ENCODE measurements around the gene ZBTB20.

The ZBTB20 gene

GRCh38 chr3:114313426-114313825, 833.7 kb downstream of the ZBTB20 start:
- peaks cover 1% of the 10 kb centered on the region for H3K36me3 ChIP-seq (replicated peaks; ENCODE audit: low read depth, low read length)
- no peak overlapping the region for H3K9ac ChIP-seq (ENCODE audit: low read length)
- no peak overlapping the region for H3K4me3 ChIP-seq (ENCODE audit: low read length)
- no peaks in the 10 kb centered on the region for H4K20me1 ChIP-seq (ENCODE audit: insufficient read depth, low read length)
- H3K9me3 ChIP-seq (ENCODE audit: insufficient read depth, low read length), result no peaks in the 10 kb centered on the region
- H3K27me3 ChIP-seq (ENCODE audit: low read depth, low read length), result no peaks in the 10 kb centered on the region
- H3K4me1 ChIP-seq (ENCODE audit: low read length), result peaks cover 15% of the 10 kb centered on the region
- H3K4me2 ChIP-seq (ENCODE audit: low read length), result no peak overlapping the region
- TF ChIP-seq, protein P1, sequence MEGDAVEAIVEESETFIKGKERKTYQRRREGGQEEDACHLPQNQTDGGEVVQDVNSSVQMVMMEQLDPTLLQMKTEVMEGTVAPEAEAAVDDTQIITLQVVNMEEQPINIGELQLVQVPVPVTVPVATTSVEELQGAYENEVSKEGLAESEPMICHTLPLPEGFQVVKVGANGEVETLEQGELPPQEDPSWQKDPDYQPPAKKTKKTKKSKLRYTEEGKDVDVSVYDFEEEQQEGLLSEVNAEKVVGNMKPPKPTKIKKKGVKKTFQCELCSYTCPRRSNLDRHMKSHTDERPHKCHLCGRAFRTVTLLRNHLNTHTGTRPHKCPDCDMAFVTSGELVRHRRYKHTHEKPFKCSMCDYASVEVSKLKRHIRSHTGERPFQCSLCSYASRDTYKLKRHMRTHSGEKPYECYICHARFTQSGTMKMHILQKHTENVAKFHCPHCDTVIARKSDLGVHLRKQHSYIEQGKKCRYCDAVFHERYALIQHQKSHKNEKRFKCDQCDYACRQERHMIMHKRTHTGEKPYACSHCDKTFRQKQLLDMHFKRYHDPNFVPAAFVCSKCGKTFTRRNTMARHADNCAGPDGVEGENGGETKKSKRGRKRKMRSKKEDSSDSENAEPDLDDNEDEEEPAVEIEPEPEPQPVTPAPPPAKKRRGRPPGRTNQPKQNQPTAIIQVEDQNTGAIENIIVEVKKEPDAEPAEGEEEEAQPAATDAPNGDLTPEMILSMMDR (IDR thresholded peaks at IDR 0.05; ENCODE audit: low read depth, low read length), result no peak
- TF ChIP-seq EZH2phosphoT487 (IDR thresholded peaks at IDR 0.05; ENCODE audit: low read depth), result no peak
- no peaks in the 10 kb centered on the region for H3K79me2 ChIP-seq (ENCODE audit: low read length)
- H3K27ac ChIP-seq (ENCODE audit: low read length), result no peak overlapping the region
- H2AFZ ChIP-seq (ENCODE audit: low read depth, low read length), result no peak overlapping the region

DNA sequence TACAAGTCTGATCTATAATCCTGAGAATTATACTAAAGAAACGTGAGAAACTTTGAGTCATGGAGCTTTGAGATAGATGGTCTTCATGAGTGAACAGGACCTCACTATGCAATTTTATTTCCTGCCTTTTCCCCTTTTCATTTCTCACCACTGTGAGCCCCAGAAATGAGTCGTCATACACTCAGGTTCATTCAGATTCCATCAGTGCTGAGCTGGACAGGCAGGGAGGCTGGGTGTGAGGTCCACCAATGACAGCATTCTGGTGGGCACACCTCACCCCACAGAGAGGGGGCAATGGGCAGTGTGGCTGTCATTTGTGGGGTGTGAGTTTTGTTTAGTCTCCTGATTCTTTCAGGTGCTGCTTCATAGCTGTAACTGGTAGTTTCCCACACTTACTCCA, 836.4 kb downstream of the ZBTB20 start:
- Histone ChIP-seq H2AFZ (ENCODE audit: low read depth, low read length) (no peak overlapping the region), H3K4me2 (ENCODE audit: low read length) (no peak overlapping the region), H3K4me3 (ENCODE audit: low read length) (no peak overlapping the region), H3K27me3 (ENCODE audit: low read depth, low read length) (no peaks in the 10 kb centered on the region), H4K20me1 (ENCODE audit: insufficient read depth, low read length) (no peaks in the 10 kb centered on the region), H3K4me1 (ENCODE audit: low read length) (peaks cover 32% of the 10 kb centered on the region), H3K36me3 (replicated peaks; ENCODE audit: low read depth, low read length) (peaks cover 10% of the 10 kb centered on the region), H3K9me3 (ENCODE audit: insufficient read depth, low read length) (no peaks in the 10 kb centered on the region), H3K27ac (ENCODE audit: low read length) (no peak overlapping the region), H3K79me2 (ENCODE audit: low read length) (no peaks in the 10 kb centered on the region), H3K9ac (ENCODE audit: low read length) (no peak overlapping the region)
- TF ChIP-seq, protein P1 (IDR thresholded peaks at IDR 0.05; ENCODE audit: low read depth, low read length), result no peak
- no peak for TF ChIP-seq EZH2phosphoT487 (IDR thresholded peaks at IDR 0.05; ENCODE audit: low read depth)

- Histone ChIP-seq H4K20me1 (ENCODE audit: insufficient read depth, low read length) (no peaks in the 10 kb centered on the region), H3K4me1 (ENCODE audit: low read length) (peaks cover 32% of the 10 kb centered on the region), H3K27me3 (ENCODE audit: low read depth, low read length) (no peaks in the 10 kb centered on the region), H3K36me3 (replicated peaks; ENCODE audit: low read depth, low read length) (peaks cover 10% of the 10 kb centered on the region), H3K4me3 (ENCODE audit: low read length) (no peak overlapping the region), H3K9ac (ENCODE audit: low read length) (peak overlapping the region; percentile 15; the same call in 1 of the 2 replicates), H3K79me2 (ENCODE audit: low read length) (no peaks in the 10 kb centered on the region), H3K4me2 (ENCODE audit: low read length) (peak overlapping the region; percentile 36), H3K9me3 (ENCODE audit: insufficient read depth, low read length) (no peaks in the 10 kb centered on the region), H2AFZ (ENCODE audit: low read depth, low read length) (peak overlapping the region; percentile 96), H3K27ac (ENCODE audit: low read length) (peak overlapping the region; percentile 44)
- TF ChIP-seq EZH2phosphoT487 (IDR thresholded peaks at IDR 0.05; ENCODE audit: low read depth), result no peak
- TF ChIP-seq, protein P1 (IDR thresholded peaks at IDR 0.05; ENCODE audit: low read depth, low read length), result no peak
Observed at GRCh38 chr3:114308830-114309229, 838.3 kb downstream of the ZBTB20 start.

DNA sequence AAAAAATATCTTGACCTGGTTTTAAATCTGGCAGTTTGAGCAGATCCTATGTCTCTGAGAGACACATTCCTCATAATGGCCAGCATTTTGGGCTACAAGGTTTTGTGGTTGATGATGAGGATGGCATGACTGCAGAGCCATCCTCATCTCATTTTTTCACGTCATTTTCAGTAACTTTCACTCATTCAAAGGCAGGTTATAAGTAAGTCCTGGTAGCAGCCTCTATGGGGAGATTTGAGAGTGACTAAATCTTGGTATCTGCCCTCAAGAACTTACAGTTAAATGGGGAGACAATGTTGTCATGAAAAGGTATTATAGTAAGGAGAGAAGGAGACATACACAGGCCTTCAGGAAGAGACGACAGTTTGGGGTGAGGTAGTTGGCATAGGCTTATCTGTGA, 838.7 kb downstream of the ZBTB20 start:
- Histone ChIP-seq H3K4me3 (ENCODE audit: low read length) (no peak overlapping the region), H3K4me1 (ENCODE audit: low read length) (peaks cover 32% of the 10 kb centered on the region), H3K27me3 (ENCODE audit: low read depth, low read length) (no peaks in the 10 kb centered on the region), H3K79me2 (ENCODE audit: low read length) (no peaks in the 10 kb centered on the region), H3K36me3 (replicated peaks; ENCODE audit: low read depth, low read length) (peaks cover 10% of the 10 kb centered on the region), H3K9ac (ENCODE audit: low read length) (peak overlapping the region; percentile 15; the same call in 1 of the 2 replicates), H3K4me2 (ENCODE audit: low read length) (peak overlapping the region; percentile 36), H3K9me3 (ENCODE audit: insufficient read depth, low read length) (no peaks in the 10 kb centered on the region), H3K27ac (ENCODE audit: low read length) (peak overlapping the region; percentile 44), H2AFZ (ENCODE audit: low read depth, low read length) (peak overlapping the region; percentile 96), H4K20me1 (ENCODE audit: insufficient read depth, low read length) (no peaks in the 10 kb centered on the region)
- TF ChIP-seq, protein P1 (IDR thresholded peaks at IDR 0.05; ENCODE audit: low read depth, low read length), result no peak
- no peak for TF ChIP-seq EZH2phosphoT487 (IDR thresholded peaks at IDR 0.05; ENCODE audit: low read depth)

Data from OCI-LY3 (cell line).